HepG2 (cell line): Measurements from ENCODE around the gene CAMTA1. TPM values are rescaled to one million over a fixed set of nuclear protein-coding genes. Genes with fewer than 3 reads are reported as not detected.

ENCODE experiments used
- CHD2 ChIP-seq: IDR thresholded peaks from 2 replicates; pipeline ENCODE4 v1.6.1; 2011; ENCODE audit warnings: low read depth, low read length, improper control_type of control experiment
- FOXC1 ChIP-seq: sonication (generic); formaldehyde crosslinking; IDR thresholded peaks from 2 replicates; pipeline ENCODE4 v1.8.0; 2022; ENCODE audit warnings: mild to moderate bottlenecking, missing genetic modification reagents, borderline replicate concordance
- MED13 ChIP-seq: sonication (generic); formaldehyde crosslinking; IDR thresholded peaks from 2 replicates; pipeline ENCODE4 v1.5.0; 2020; ENCODE audit warnings: missing genetic modification reagents
- SOX13 ChIP-seq, 3 experiments: fragments of 450-650 bp in 1 of 3; sonication (generic) in 1 of 3; formaldehyde crosslinking in 1 of 3; IDR thresholded peaks in 2 of 3; conservative IDR thresholded peaks in 1 of 3; 2 replicates each; pipeline versions ENCODE4 v1.5.0 to v1.6.1; 2016 to 2020; ENCODE audit warnings: antibody characterized with exemption in 1 of 3, mild to moderate bottlenecking in 1 of 3, missing compliant biosample characterization in 1 of 3, missing genetic modification reagents in 1 of 3, moderate library complexity in 1 of 3
- ZBTB20 ChIP-seq: sonication (generic); formaldehyde crosslinking; IDR thresholded peaks from 2 replicates; pipeline ENCODE4 v1.8.1; 2023; ENCODE audit warnings: missing genetic modification reagents, low read depth, mild to moderate bottlenecking, borderline replicate concordance
- polyA plus RNA-seq, 8 experiments: library from polyadenylated mRNA; depleted of rRNA in 3 of 8; stranded (reverse) in 7 of 8; unstranded in 1 of 8; fragments of >200 nt; fragmentation: Illumina TruSeq in 4 of 8; extraction: Trizol in 4 of 8; gene quantifications; 2 replicates each; pipeline versions ENCODE4 v1.2.1 to v1.2.3, GENCODE V29; 2011 to 2016; ENCODE audit warnings: low read depth in 4 of 8, missing spikeins in 1 of 8, mixed read lengths in 1 of 8; ENCODE audit not compliant: insufficient read depth in 1 of 8
- total RNA-seq, 5 experiments: library from RNA; depleted of rRNA; stranded (reverse); fragments of >200 nt; fragmentation: Illumina TruSeq; extraction: Trizol; gene quantifications; 2 replicates each; pipeline ENCODE4 v1.2.3, GENCODE V29; 2016; ENCODE audit warnings: low read depth in 1 of 5
- TF ChIP-seq, protein P1 (sequence below): sonication (generic); formaldehyde crosslinking; IDR thresholded peaks from 2 replicates; pipeline ENCODE4 v1.4.0; 2020; ENCODE audit warnings: missing genetic modification reagents
- TF ChIP-seq, protein P2 (sequence below): sonication (generic); formaldehyde crosslinking; IDR thresholded peaks from 2 replicates; pipeline ENCODE4 v1.4.0; 2020; ENCODE audit warnings: missing genetic modification reagents
- TF ChIP-seq, protein P3 (sequence below): sonication (generic); formaldehyde crosslinking; IDR thresholded peaks from 2 replicates; pipeline ENCODE4 v1.5.0; 2020; ENCODE audit warnings: missing genetic modification reagents, mild to moderate bottlenecking, borderline replicate concordance

Gene CAMTA1
- total and polyA plus RNA-seq, 2 of the 13 experiments (the other 11 are each of a cell fraction or from before 2014, with no cell fraction given) = 25.0 to 36.4 TPM

DNA sequence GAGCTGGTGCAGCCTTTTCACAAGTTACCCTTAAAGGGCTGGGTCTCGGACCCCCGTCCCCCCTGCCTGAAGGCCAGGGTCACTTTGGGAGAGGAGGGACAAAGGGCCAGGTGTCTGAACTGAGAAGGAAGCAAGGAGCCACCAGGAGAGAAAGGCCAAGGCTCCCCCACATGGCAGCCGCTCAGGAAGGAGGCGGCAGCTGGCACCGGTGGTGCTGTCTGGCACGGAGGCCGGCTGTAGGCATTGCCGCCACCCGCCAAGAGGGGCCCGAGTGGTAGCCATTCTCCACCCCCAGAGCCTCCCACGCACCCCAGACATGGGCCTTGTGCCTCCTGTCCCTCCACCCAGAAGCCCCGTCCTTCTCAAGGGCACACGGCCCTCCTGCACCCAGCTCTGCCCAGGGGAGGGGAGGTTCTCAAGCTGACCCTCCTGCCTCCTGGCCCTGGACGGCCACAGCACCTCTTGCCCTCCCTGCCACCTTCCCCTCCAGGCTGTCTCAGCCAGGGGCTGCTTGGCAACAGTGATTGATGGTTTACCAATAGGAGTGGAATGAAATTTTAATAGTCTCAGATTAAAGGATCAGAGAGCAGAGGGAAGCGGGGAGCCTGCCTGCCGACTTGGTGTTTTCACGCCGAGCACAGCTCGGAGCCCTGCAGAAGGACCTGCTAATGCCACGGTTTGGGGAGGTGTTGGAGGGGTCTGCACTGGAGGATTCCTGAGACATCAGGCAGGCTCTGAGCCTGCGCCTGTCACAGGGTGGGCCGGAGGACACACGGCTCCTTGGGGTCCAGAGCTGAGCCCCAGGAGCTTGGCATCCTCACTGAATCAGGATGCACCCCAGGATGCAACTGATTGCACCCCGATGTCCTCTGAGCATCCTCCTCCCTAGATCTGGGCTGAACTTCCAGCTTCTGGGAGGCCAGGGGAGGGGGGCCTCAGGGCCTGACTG lies 773.9 kb downstream of the CAMTA1 start (continued):
- TF ChIP-seq, protein P1, sequence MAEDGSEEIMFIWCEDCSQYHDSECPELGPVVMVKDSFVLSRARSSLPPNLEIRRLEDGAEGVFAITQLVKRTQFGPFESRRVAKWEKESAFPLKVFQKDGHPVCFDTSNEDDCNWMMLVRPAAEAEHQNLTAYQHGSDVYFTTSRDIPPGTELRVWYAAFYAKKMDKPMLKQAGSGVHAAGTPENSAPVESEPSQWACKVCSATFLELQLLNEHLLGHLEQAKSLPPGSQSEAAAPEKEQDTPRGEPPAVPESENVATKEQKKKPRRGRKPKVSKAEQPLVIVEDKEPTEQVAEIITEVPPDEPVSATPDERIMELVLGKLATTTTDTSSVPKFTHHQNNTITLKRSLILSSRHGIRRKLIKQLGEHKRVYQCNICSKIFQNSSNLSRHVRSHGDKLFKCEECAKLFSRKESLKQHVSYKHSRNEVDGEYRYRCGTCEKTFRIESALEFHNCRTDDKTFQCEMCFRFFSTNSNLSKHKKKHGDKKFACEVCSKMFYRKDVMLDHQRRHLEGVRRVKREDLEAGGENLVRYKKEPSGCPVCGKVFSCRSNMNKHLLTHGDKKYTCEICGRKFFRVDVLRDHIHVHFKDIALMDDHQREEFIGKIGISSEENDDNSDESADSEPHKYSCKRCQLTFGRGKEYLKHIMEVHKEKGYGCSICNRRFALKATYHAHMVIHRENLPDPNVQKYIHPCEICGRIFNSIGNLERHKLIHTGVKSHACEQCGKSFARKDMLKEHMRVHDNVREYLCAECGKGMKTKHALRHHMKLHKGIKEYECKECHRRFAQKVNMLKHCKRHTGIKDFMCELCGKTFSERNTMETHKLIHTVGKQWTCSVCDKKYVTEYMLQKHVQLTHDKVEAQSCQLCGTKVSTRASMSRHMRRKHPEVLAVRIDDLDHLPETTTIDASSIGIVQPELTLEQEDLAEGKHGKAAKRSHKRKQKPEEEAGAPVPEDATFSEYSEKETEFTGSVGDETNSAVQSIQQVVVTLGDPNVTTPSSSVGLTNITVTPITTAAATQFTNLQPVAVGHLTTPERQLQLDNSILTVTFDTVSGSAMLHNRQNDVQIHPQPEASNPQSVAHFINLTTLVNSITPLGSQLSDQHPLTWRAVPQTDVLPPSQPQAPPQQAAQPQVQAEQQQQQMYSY = no peak
- TF ChIP-seq SOX13 (IDR thresholded peaks at IDR 0.05) (no peak), SOX13 (CRISPR knock-in tag; conservative IDR thresholded peaks at IDR 0.05 in 1 of 2, IDR thresholded peaks at IDR 0.05 in 1 of 2) (no peak), FOXC1 (CRISPR knock-in tag) (no peak), ZBTB20 (CRISPR knock-in tag) (no peak), CHD2 (no peak), MED13 (CRISPR knock-in tag) (no peak)
- TF ChIP-seq, protein P2, sequence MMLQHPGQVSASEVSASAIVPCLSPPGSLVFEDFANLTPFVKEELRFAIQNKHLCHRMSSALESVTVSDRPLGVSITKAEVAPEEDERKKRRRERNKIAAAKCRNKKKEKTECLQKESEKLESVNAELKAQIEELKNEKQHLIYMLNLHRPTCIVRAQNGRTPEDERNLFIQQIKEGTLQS (CRISPR knock-in tag) = no peak
- TF ChIP-seq, protein P3, sequence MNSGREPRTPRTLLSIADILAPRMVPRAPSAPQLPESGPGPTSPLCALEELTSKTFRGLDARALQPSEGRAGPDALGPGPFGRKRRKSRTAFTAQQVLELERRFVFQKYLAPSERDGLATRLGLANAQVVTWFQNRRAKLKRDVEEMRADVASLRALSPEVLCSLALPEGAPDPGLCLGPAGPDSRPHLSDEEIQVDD (CRISPR knock-in tag) = no peak
